HUES6 (cell line): ENCODE measurements around the gene CSHL1.
"Not testable (repeated sequence)": the region's sequence is repeated elsewhere in the genome, so short reads cannot be mapped to it uniquely, and the experiment has no call there.

Source experiments
- H3K27ac ChIP-seq: 2 replicates; pipeline ENCODE4 v1.7.0; 2013; ENCODE audit warnings: low read depth, mild to moderate bottlenecking, low read length, inconsistent platforms
- H3K27me3 ChIP-seq: 2 replicates; pipeline ENCODE4 v1.6.1; 2013; ENCODE audit warnings: low read length; ENCODE audit not compliant: control insufficient read depth, insufficient read depth
- H3K36me3 ChIP-seq: 2 replicates; pipeline ENCODE4 v1.6.1; 2013; ENCODE audit warnings: low read length; ENCODE audit not compliant: control insufficient read depth, insufficient read depth
- H3K4me1 ChIP-seq: 2 replicates; pipeline ENCODE4 v1.6.1; 2013; ENCODE audit warnings: low read length; ENCODE audit not compliant: control insufficient read depth, insufficient read depth
- H3K4me3 ChIP-seq: 2 replicates; pipeline ENCODE4 v1.5.1; 2013; ENCODE audit warnings: low read depth, low read length
- H3K9ac ChIP-seq: one replicate; pipeline ENCODE4 v1.6.1; 2013; ENCODE audit warnings: mild to moderate bottlenecking, low read length
- H3K9me3 ChIP-seq: 2 replicates; pipeline ENCODE4 v1.6.1; 2013; ENCODE audit warnings: low read depth, low read length; ENCODE audit not compliant: control insufficient read depth, insufficient read depth

CSHL1 gene

GRCh38 chr17:63917206-63917605 is 6.1 kb upstream of the CSHL1 start:
- peaks cover 18% of the 10 kb centered on the region for H3K27me3 ChIP-seq
- not testable (repeated sequence) for H3K9me3 ChIP-seq, H3K9ac ChIP-seq, H3K27ac ChIP-seq, H3K4me3 ChIP-seq, H3K4me1 ChIP-seq, H3K36me3 ChIP-seq

- Histone ChIP-seq H3K27ac (no peak overlapping the region), H3K4me3 (no peak overlapping the region), H3K9ac (peak overlapping the region; percentile 16), H3K9me3 (no peaks in the 10 kb centered on the region), H3K27me3 (peaks cover 18% of the 10 kb centered on the region), H3K4me1 (peaks cover 7% of the 10 kb centered on the region; the same call in 1 of the 2 replicates), H3K36me3 (no peaks in the 10 kb centered on the region)
These were observed 5.6 kb upstream of the CSHL1 start for GRCh38 chr17:63916566-63917185.

- H3K27me3 ChIP-seq = peaks cover 18% of the 10 kb centered on the region
- not testable (repeated sequence) for H3K4me1 ChIP-seq, H3K4me3 ChIP-seq, H3K27ac ChIP-seq, H3K36me3 ChIP-seq, H3K9ac ChIP-seq, H3K9me3 ChIP-seq
These were observed 4.7 kb upstream of the CSHL1 start for GRCh38 chr17:63915753-63916152.

- Histone ChIP-seq H3K4me1 (peaks cover 7% of the 10 kb centered on the region; the same call in 1 of the 2 replicates), H3K9me3 (no peaks in the 10 kb centered on the region), H3K4me3 (no peak overlapping the region), H3K9ac (no peak overlapping the region), H3K36me3 (no peaks in the 10 kb centered on the region), H3K27me3 (peaks cover 20% of the 10 kb centered on the region), H3K27ac (no peak overlapping the region)
These were observed 3.4 kb upstream of the CSHL1 start for GRCh38 chr17:63914471-63914870.

DNA sequence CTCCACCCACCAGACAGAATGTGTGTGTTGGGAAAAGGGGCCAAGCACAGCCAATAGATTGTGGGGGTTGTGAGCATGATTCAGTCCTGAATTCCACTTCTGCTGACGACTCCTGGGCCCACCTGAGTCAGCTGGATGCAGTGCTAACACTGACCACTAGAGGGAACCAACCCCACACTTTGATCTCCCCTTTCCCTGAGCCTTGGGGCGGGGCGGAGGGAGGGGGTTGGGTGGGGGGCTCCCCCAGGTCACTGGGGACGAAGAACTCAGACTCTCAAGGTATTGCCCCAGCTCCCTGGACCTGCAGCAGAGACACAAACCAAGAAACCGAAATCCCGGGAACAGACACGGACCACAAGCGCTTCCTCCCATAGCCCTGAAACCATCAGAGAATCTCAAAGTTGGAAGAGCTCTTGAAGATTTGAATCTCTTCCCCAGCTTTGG is 621 bp upstream of the CSHL1 start:
- Histone ChIP-seq H3K27me3 (peaks cover 8% of the 10 kb centered on the region), H3K9ac (no peak overlapping the region), H3K9me3 (no peaks in the 10 kb centered on the region), H3K36me3 (no peaks in the 10 kb centered on the region), H3K4me1 (peaks cover 3% of the 10 kb centered on the region; the same call in 1 of the 2 replicates), H3K27ac (no peak overlapping the region), H3K4me3 (no peak overlapping the region)

- H3K27ac ChIP-seq = no peak overlapping the region
- H3K36me3 ChIP-seq = no peaks in the 10 kb centered on the region
- peaks cover 3% of the 10 kb centered on the region; the same call in 1 of the 2 replicates for H3K4me1 ChIP-seq
- H3K27me3 ChIP-seq = peaks cover 2% of the 10 kb centered on the region
- no peak overlapping the region for H3K9ac ChIP-seq
- no peaks in the 10 kb centered on the region for H3K9me3 ChIP-seq
- H3K4me3 ChIP-seq = no peak overlapping the region
These were observed 962 bp downstream of the CSHL1 start for GRCh38 chr17:63910096-63910495.

- not testable (repeated sequence) for H3K9ac ChIP-seq, H3K4me1 ChIP-seq, H3K36me3 ChIP-seq, H3K27me3 ChIP-seq, H3K4me3 ChIP-seq, H3K27ac ChIP-seq, H3K9me3 ChIP-seq
These were observed 1.5 kb downstream of the CSHL1 start for GRCh38 chr17:63909586-63909985.

DNA sequence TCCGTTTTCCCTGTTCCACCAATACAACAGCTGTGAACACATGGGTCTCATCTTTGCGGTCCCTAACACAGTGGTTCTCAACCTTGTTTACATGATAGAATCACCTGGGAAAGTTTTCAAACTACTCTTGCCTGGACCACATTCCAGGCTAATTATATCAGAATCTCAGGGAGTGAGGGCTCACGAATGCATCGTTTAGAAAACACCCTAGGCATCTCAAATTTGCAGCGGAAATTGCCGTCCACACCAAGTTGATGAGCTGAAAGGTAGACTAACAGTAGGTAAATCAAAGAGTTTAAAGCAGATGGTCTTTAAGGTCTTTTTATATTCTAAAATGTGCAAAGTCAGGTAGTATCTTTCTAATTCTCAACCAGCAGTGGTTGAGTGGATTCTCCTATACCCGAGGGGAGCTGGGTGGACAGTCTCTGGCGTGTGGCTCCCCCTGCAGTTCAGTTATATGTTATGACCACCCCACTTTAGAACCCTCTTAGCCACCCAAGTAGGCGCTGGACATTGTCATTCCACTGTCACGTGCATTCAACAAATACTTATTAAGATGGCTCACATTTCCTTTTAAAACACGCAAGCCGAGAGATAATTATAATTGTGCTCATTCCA is 3.8 kb downstream of the CSHL1 start:
- H3K27me3 ChIP-seq, H3K27ac ChIP-seq, H3K9me3 ChIP-seq, H3K4me1 ChIP-seq, H3K36me3 ChIP-seq, H3K4me3 ChIP-seq, H3K9ac ChIP-seq: not testable (repeated sequence)

DNA sequence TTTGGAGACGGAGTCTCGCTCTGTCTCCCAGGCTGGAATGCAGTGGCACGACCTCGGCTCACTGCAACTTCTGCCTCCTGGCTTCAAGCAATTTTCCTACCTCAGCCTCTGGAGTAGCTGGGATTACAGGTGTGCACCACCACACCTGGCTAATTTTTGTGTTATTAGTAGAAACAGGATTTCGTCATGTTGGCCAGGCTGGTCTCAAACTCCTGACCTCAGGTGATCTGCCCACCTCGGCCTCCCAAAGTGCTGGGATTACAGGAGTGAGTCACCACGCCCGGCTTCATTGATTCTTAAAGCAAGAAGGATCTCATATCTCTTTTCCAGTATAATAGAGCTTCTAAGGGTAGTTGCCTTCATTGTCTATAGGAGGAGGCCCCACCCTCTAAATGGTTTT is 6.3 kb downstream of the CSHL1 start:
- H3K27me3 ChIP-seq, H3K4me3 ChIP-seq, H3K27ac ChIP-seq, H3K36me3 ChIP-seq, H3K4me1 ChIP-seq, H3K9ac ChIP-seq, H3K9me3 ChIP-seq: not testable (repeated sequence)

DNA sequence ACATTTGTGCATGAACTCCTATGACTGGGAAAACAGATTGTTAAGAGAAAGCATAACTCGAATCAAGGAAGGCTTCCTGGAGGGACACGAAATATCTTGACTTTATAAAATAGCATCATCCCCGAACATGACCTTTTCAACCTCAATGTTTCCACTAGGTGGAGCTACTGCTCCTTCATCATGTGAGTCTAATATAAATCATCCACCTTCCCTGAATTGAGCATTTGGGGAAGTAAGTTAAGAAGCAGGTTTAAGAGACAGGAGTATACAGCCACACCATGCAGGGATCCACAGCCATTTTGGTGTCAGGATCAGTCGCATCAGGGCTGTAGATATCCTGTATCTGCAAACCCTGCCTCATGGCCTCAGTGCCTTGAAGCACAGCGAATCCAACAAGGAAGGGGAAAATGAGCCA is 7.3 kb downstream of the CSHL1 start:
- H3K9me3 ChIP-seq, H3K27ac ChIP-seq, H3K4me3 ChIP-seq, H3K4me1 ChIP-seq, H3K36me3 ChIP-seq, H3K27me3 ChIP-seq, H3K9ac ChIP-seq: not testable (repeated sequence)

GRCh38 chr17:63901971-63902370 is 9.1 kb downstream of the CSHL1 start:
- H3K9ac ChIP-seq, H3K4me1 ChIP-seq, H3K4me3 ChIP-seq, H3K36me3 ChIP-seq, H3K9me3 ChIP-seq, H3K27me3 ChIP-seq, H3K27ac ChIP-seq: not testable (repeated sequence)
